Endodermal cell (in vitro differentiated cells): ENCODE measurements around the gene FOXO6. TPM values are rescaled to one million over a fixed set of nuclear protein-coding genes. Genes with fewer than 3 reads are reported as not detected.

Source experiments
- DNase-seq: peaks from one replicate; pipeline ENCODE4 v3.0.0-alpha.2; 2017
- H3K27ac ChIP-seq: 2 replicates; pipeline ENCODE4 v1.5.1; 2013; ENCODE audit warnings: mild to moderate bottlenecking, low read depth, low read length, moderate library complexity
- H3K27me3 ChIP-seq: 2 replicates; pipeline ENCODE4 v1.6.1; 2013; ENCODE audit warnings: mild to moderate bottlenecking, low read length, moderate library complexity; ENCODE audit not compliant: insufficient read depth, control insufficient read depth, poor library complexity, severe bottlenecking
- H3K36me3 ChIP-seq: 2 replicates; pipeline ENCODE4 v1.7.0; 2013; ENCODE audit warnings: mild to moderate bottlenecking, low read length, moderate library complexity; ENCODE audit not compliant: control insufficient read depth, insufficient read depth
- H3K4me1 ChIP-seq: one replicate; pipeline ENCODE4 v1.7.0; 2013; ENCODE audit warnings: low read length; ENCODE audit not compliant: control insufficient read depth, insufficient read depth
- H3K4me3 ChIP-seq: 2 replicates; pipeline ENCODE4 v1.5.1; 2013; ENCODE audit warnings: mild to moderate bottlenecking, low read length, moderate library complexity
- H3K9ac ChIP-seq: 2 replicates; pipeline ENCODE4 v1.6.1; 2013; ENCODE audit warnings: mild to moderate bottlenecking, low read length, moderate library complexity; ENCODE audit not compliant: poor library complexity, severe bottlenecking; ENCODE audit errors: extremely low read depth
- H3K9me3 ChIP-seq: 2 replicates; pipeline ENCODE4 v1.6.1; 2013; ENCODE audit warnings: mild to moderate bottlenecking, low read length, moderate library complexity; ENCODE audit not compliant: control insufficient read depth
- H3K27ac Mint-ChIP-seq: 2 replicates; pipeline ENCODE4 v1.8.0; 2020; ENCODE audit warnings: mixed read lengths
- H3K27me3 Mint-ChIP-seq: 2 replicates; pipeline ENCODE4 v1.8.0; 2021; ENCODE audit warnings: mild to moderate bottlenecking, mixed read lengths; ENCODE audit not compliant: insufficient read depth
- H3K36me3 Mint-ChIP-seq: 2 replicates; pipeline ENCODE4 v1.8.0; 2020; ENCODE audit warnings: low read depth, mixed read lengths
- H3K4me1 Mint-ChIP-seq: 2 replicates; pipeline ENCODE4 v1.8.0; 2020; ENCODE audit warnings: mixed read lengths
- H3K4me3 Mint-ChIP-seq: 2 replicates; pipeline ENCODE4 v1.8.0; 2020; ENCODE audit warnings: mild to moderate bottlenecking, moderate library complexity, mixed read lengths
- H3K9me3 Mint-ChIP-seq: 2 replicates; pipeline ENCODE4 v1.8.0; 2020; ENCODE audit warnings: mild to moderate bottlenecking, mixed read lengths
- CTCF ChIP-seq: fragments of 200-600 bp; sonication (generic); conservative IDR thresholded peaks from 2 replicates; pipeline ENCODE4 v1.5.0; 2021; ENCODE audit warnings: antibody characterized with exemption, mild to moderate bottlenecking
- WGBS, 2 experiments: methylation state at CpG; one replicate each; pipeline versions ENCODE4 v1.1.5 to v1.1.7; 2013; ENCODE audit warnings: missing lambda C conversion rate in 2 of 2, mixed read lengths in 1 of 2; ENCODE audit not compliant: insufficient coverage in 1 of 2, insufficient read length in 1 of 2; 5-methylcytosine and 5-hydroxymethylcytosine counted together
- total RNA-seq, 2 donors: library from RNA; stranded (reverse); fragmentation: NEBNext Ultra II Directional in 1 of 2; extraction: Animal tissue kit (Norgen Biotek cat#: 25700) in 1 of 2; gene quantifications; 2 replicates in 1 of 2; 3 replicates in 1 of 2; pipeline ENCODE4 v1.2.1, GENCODE V29; 2021

Gene FOXO6
- total RNA-seq, 2 donors from 2014 or later, result 1.7 to 1.8 TPM

- H3K9ac ChIP-seq, result no peak overlapping the region
- no peaks in the 10 kb centered on the region for H3K4me1 ChIP-seq
- no peak overlapping the region for H3K27ac ChIP-seq
- Mint-ChIP-seq H3K4me3 (no peak overlapping the region), H3K4me1 (peaks cover 11% of the 10 kb centered on the region), H3K9me3 (no peaks in the 10 kb centered on the region), H3K27me3 (peaks cover 13% of the 10 kb centered on the region), H3K27ac (no peak overlapping the region), H3K36me3 (no peaks in the 10 kb centered on the region)
- WGBS, 2 experiments, result 94 to 100% methylated on average over 4 of the region's 4 CpGs
- DNase-seq, result no peak
- no peaks in the 10 kb centered on the region for H3K36me3 ChIP-seq
- no peak overlapping the region for H3K4me3 ChIP-seq
- H3K27me3 ChIP-seq, result no peaks in the 10 kb centered on the region
- H3K9me3 ChIP-seq, result no peaks in the 10 kb centered on the region
- no peak for TF ChIP-seq CTCF
Observed at GRCh38 chr1:41430069-41430468, 68.8 kb downstream of the FOXO6 start.

GRCh38 chr1:41430582-41430981 lies 69.3 kb downstream of the FOXO6 start:
- no peak overlapping the region for H3K9ac ChIP-seq
- H3K36me3 ChIP-seq, result no peaks in the 10 kb centered on the region
- no peak overlapping the region for H3K4me3 Mint-ChIP-seq
- 91 to 100% methylated on average over 2 to 4 of the region's 4 CpGs for WGBS, 2 experiments
- H3K27ac ChIP-seq, result no peak overlapping the region
- no peaks in the 10 kb centered on the region for H3K9me3 ChIP-seq
- no peaks in the 10 kb centered on the region for H3K36me3 Mint-ChIP-seq
- H3K9me3 Mint-ChIP-seq, result no peaks in the 10 kb centered on the region
- no peak for TF ChIP-seq CTCF
- no peak for DNase-seq
- peaks cover under 1% of the 10 kb centered on the region for H3K4me1 ChIP-seq
- no peaks in the 10 kb centered on the region for H3K27me3 ChIP-seq
- H3K4me1 Mint-ChIP-seq, result peaks cover 12% of the 10 kb centered on the region
- H3K27me3 Mint-ChIP-seq, result peaks cover 16% of the 10 kb centered on the region
- H3K4me3 ChIP-seq, result no peak overlapping the region
- no peak overlapping the region for H3K27ac Mint-ChIP-seq

- H3K9me3 ChIP-seq, result no peaks in the 10 kb centered on the region
- Mint-ChIP-seq H3K27me3 (peaks cover 16% of the 10 kb centered on the region), H3K27ac (no peak overlapping the region), H3K36me3 (no peaks in the 10 kb centered on the region), H3K4me3 (no peak overlapping the region), H3K4me1 (peaks cover 12% of the 10 kb centered on the region), H3K9me3 (no peaks in the 10 kb centered on the region)
- no peaks in the 10 kb centered on the region for H3K36me3 ChIP-seq
- TF ChIP-seq CTCF, result no peak
- peaks cover 4% of the 10 kb centered on the region for H3K4me1 ChIP-seq
- WGBS, 2 experiments, result 84 to 92% methylated on average over 16 to 20 of the region's 20 CpGs
- no peak overlapping the region for H3K4me3 ChIP-seq
- no peaks in the 10 kb centered on the region for H3K27me3 ChIP-seq
- H3K27ac ChIP-seq, result no peak overlapping the region
- no peak for DNase-seq
- H3K9ac ChIP-seq, result no peak overlapping the region
Observed at GRCh38 chr1:41431490-41432350, 70.5 kb downstream of the FOXO6 start.

Other genes with a start within 250 kb of the FOXO6 start
- 10 to 100 TPM; 16.4 to 18.3 TPM for gene SCMH1, start 119.1 kb upstream of the FOXO6 start, total RNA-seq
- not detected for gene EDN2, start 123.2 kb downstream of the FOXO6 start, total RNA-seq